Duodenal mucosa (tissue), 2 donors: ENCODE data around the gene SPATA32.

Source experiments
- H3K27ac ChIP-seq: one replicate; pipeline ENCODE4 v1.7.0; 2013; ENCODE audit warnings: low read depth, low read length
- H3K27me3 ChIP-seq, 2 donors: one replicate each; pipeline ENCODE4 v1.7.0; 2013; ENCODE audit warnings: low read length in 2 of 2, control low read depth in 1 of 2; ENCODE audit not compliant: insufficient read depth in 2 of 2, control insufficient read depth in 1 of 2
- H3K36me3 ChIP-seq, 2 donors: one replicate each; pipeline ENCODE4 v1.7.0; 2013; ENCODE audit warnings: low read length in 2 of 2, control low read depth in 1 of 2; ENCODE audit not compliant: insufficient read depth in 2 of 2, control insufficient read depth in 1 of 2
- H3K4me1 ChIP-seq, 2 donors: one replicate each; pipeline ENCODE4 v1.7.0; 2013; ENCODE audit warnings: low read length in 2 of 2, control low read depth in 1 of 2; ENCODE audit not compliant: insufficient read depth in 2 of 2, control insufficient read depth in 1 of 2
- H3K4me3 ChIP-seq, 2 donors: one replicate each; pipeline ENCODE4 v1.7.0; 2013; ENCODE audit warnings: low read length in 2 of 2, low read depth in 1 of 2
- H3K9ac ChIP-seq, 2 donors: one replicate each; pipeline ENCODE4 v1.7.0; 2013; ENCODE audit warnings: low read length in 2 of 2, low read depth in 1 of 2
- H3K9me3 ChIP-seq, 2 donors: one replicate each; pipeline ENCODE4 v1.7.0; 2013; ENCODE audit warnings: low read length in 2 of 2, control low read depth in 1 of 2; ENCODE audit not compliant: control insufficient read depth in 1 of 2

The SPATA32 gene

DNA sequence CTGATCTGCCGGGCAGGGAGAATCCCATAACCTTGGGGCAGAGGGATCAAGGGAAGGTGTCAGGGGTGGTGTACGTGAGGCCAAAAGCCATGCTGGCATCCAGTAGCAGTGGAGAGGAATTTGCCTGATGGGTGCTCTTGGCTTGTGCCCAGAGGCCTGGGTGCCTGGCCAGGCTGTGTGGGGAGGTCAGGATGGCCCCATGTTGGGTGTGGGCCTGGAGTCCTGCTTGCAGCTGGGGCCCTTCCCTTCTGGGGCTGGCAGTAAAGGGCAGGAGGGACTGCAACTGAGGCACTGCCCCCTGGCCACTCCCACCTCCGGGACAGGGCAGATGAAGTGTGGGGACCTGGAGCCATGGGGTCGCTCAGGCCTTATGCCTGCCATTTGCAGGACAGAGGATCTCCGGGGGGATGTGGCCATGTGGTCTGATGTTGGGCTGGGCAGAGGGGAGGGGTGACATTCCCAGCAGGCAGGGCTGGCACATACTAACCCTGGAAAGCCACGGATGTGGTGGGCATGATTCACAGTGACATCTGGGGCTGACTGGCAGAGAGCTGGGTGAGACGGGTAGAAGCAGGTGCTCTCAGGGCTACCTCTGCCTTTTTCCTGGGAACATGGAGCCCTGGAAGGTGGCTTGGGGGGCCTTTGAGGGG, 36.7 kb downstream of the SPATA32 start:
- H3K27ac ChIP-seq: peak overlapping the region; percentile 67
- peaks cover 48 to 74% of the 10 kb centered on the region in 2 donors for H3K4me1 ChIP-seq
- H3K27me3 ChIP-seq: peaks cover 3 to 4% of the 10 kb centered on the region in 2 donors
- H3K9ac ChIP-seq: peak overlapping the region; percentile 64 to 66
- H3K4me3 ChIP-seq: peak overlapping the region; percentile 50 to 69
- no peaks in the 10 kb centered on the region for H3K9me3 ChIP-seq
- H3K36me3 ChIP-seq: no peaks in the 10 kb centered on the region

GRCh38 chr17:45224671-45225050, 37.2 kb downstream of the SPATA32 start:
- H3K36me3 ChIP-seq: no peaks in the 10 kb centered on the region

GRCh38 chr17:45223539-45224528, 38.1 kb downstream of the SPATA32 start:
- peak overlapping the region; percentile 58 for H3K27ac ChIP-seq
- peak overlapping the region; percentile 64 to 66 for H3K9ac ChIP-seq
- H3K4me3 ChIP-seq: peak overlapping the region; percentile 63 to 69
- H3K27me3 ChIP-seq: peaks cover 3 to 4% of the 10 kb centered on the region in 2 donors
- no peaks in the 10 kb centered on the region for H3K36me3 ChIP-seq
- H3K9me3 ChIP-seq: no peaks in the 10 kb centered on the region
- H3K4me1 ChIP-seq: peaks cover 38 to 60% of the 10 kb centered on the region in 2 donors

More at GRCh38 chr17:45224671-45225050, 37.2 kb downstream of the SPATA32 start:
- peak overlapping the region; percentile 64 to 66 for H3K9ac ChIP-seq
- no peaks in the 10 kb centered on the region for H3K9me3 ChIP-seq
- peaks cover 3 to 4% of the 10 kb centered on the region in 2 donors for H3K27me3 ChIP-seq
- H3K27ac ChIP-seq: peak overlapping the region; percentile 67
- peaks cover 43 to 68% of the 10 kb centered on the region in 2 donors for H3K4me1 ChIP-seq
- peak overlapping the region; percentile 63 to 69 for H3K4me3 ChIP-seq

- no peaks in the 10 kb centered on the region for H3K9me3 ChIP-seq
- H3K27me3 ChIP-seq: peaks cover 3 to 4% of the 10 kb centered on the region in 2 donors
- peaks cover 32 to 53% of the 10 kb centered on the region in 2 donors for H3K4me1 ChIP-seq
- peak overlapping the region; percentile 63 to 69 for H3K4me3 ChIP-seq
- H3K27ac ChIP-seq: peak overlapping the region; percentile 27
- no peaks in the 10 kb centered on the region for H3K36me3 ChIP-seq
- H3K9ac ChIP-seq: peak overlapping the region; percentile 34 to 66
These were observed 38.8 kb downstream of the SPATA32 start for GRCh38 chr17:45222996-45223538.

DNA sequence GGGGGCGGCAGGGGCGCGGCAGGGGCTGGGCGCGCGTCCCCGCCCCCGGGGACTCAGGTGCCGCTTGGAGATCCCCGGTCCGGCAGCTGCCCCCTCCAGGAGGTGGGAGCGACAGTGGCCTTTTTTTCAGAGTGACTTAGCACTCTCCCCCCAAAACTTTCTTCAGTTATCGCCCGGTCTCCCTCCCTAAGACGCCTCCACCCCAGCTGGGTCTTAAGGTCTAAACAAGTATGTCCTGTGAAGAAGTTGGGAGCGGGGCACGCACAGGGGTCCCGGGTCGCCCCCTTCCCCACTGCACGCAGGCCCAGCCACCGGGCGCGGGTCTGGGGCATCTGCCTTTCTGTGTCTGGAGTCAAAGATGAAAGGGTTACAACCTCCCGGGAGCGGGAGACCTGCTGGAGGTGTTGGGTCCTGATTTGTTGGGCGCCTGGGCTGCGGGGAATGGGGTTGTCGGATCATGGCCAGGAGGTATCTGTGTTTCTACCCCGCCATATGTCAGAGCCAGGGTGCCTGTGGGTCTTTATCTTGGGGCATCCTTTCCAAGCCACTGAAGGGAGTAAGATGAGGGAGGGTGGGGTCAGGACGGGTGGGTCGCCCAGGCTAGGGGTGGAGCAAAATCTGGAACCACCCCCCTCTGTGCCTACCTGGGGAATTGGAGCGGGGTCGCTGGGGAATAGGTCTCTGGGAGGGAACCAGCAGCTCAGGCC, 39.5 kb downstream of the SPATA32 start:
- Histone ChIP-seq H3K27me3 (peaks cover 3 to 4% of the 10 kb centered on the region in 2 donors), H3K9ac (peak overlapping the region; percentile 43 to 66), H3K9me3 (no peaks in the 10 kb centered on the region), H3K36me3 (no peaks in the 10 kb centered on the region), H3K4me1 (peaks cover 26 to 46% of the 10 kb centered on the region in 2 donors), H3K4me3 (peak overlapping the region; percentile 63 to 69), H3K27ac (peak overlapping the region; percentile 32)

- no peaks in the 10 kb centered on the region for H3K9me3 ChIP-seq
- H3K27me3 ChIP-seq: peaks cover 3 to 4% of the 10 kb centered on the region in 2 donors
- H3K27ac ChIP-seq: peak overlapping the region; percentile 32
- H3K4me3 ChIP-seq: peak overlapping the region; percentile 63 to 69
- no peaks in the 10 kb centered on the region for H3K36me3 ChIP-seq
- H3K9ac ChIP-seq: no peak overlapping the region
- peaks cover 21 to 41% of the 10 kb centered on the region in 2 donors for H3K4me1 ChIP-seq
These were observed 39.9 kb downstream of the SPATA32 start for GRCh38 chr17:45222014-45222288.

DNA sequence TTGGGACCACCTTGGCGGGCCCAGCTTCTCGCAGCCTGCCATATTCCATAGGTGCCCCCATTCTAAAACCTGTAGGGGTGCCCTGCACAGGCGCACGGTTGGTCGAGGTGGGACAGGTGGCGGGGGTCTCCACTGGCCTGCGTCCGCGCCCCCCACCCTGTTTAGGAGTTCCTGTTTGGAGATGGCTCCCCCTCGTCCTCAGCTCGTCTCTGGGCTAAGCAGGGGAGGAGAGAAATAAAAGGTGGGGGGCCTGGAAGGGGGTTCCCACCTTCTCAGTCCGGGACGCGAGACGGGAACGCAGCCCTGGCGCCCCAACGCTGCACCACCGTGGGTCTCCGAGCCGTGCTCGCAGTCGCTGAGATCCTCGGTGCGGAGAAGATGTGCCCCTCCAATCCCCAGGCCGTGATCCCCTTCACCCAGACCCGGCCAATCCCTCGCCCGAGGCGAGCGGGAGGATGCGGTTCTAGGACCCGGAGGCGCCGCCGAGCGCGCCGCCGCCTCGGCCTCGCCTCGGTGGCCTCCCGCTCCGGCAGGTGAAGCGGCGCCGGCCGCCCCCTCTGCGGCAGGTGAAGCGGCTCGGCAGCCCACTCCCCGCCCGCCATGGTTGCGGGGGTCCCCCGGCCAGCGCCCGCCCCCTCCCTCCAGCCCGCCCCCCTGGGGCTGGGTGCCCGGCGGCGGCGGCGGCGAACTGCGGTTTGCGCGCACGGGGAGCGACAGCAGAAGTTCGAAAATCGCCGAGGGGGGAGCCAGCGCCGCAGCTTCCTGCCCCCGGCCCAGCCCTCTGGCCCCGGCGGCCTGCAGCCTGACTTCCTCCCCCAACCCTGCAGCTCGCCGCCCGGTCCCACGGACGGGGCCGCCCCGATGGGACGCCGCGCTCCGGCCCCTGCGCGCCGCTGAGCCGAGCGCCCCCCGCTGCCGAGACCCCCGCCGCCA, 40.5 kb downstream of the SPATA32 start, which contains the start of gene FMNL1:
FMNL1 (plus strand) TSS at position 805 of the 933 bp plus-strand sequence. CDS start 240 bp downstream, outside the sequence.
- no peaks in the 10 kb centered on the region for H3K9me3 ChIP-seq
- H3K27me3 ChIP-seq: peaks cover 3 to 4% of the 10 kb centered on the region in 2 donors
- H3K27ac ChIP-seq: peak within 1 kb of the TSS; percentile 32
- H3K4me3 ChIP-seq: peak within 1 kb of the TSS; percentile 65 to 69
- H3K36me3 ChIP-seq: no peaks in the 10 kb centered on the region
- H3K4me1 ChIP-seq: peaks cover 16 to 35% of the 10 kb centered on the region in 2 donors
- peak within 1 kb of the TSS; percentile 43 to 66 for H3K9ac ChIP-seq

DNA sequence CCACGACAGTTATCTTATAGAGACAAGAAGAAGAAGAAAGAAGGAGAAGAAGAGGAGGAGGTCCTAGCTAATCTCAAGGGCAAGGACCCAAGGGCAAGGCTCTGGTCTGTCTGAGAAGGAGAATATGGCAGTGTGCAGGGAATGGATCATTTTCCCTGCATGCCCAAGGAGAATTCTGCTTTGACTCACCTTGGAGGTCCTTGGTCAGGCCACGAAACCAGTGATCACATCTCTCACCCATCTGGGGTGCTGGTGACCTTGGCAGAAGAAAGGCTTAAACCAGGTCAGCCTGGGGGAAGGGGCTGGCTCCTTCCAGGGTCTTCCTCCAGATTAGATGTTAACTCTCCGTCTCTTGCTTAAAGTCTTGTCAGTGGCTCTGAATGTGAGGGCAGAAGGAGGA, 41.8 kb downstream of the SPATA32 start:
- H3K4me3 ChIP-seq: no peak overlapping the region
- H3K27ac ChIP-seq: no peak overlapping the region
- peaks cover 9 to 25% of the 10 kb centered on the region in 2 donors for H3K4me1 ChIP-seq
- H3K9ac ChIP-seq: no peak overlapping the region
- peaks cover 3 to 4% of the 10 kb centered on the region in 2 donors for H3K27me3 ChIP-seq
- no peaks in the 10 kb centered on the region for H3K9me3 ChIP-seq
- H3K36me3 ChIP-seq: no peaks in the 10 kb centered on the region
